DMS53 treated with DMSO at 0.1 percent for 48 hours (cell line): Measurements from ENCODE around the gene OR4C46.
"Not testable (repeated sequence)": the region's sequence is repeated elsewhere in the genome, so short reads cannot be mapped to it uniquely, and the experiment has no call there.

Experiments
- DNase-seq: peaks from one replicate; lab custom pipeline; 2025; ENCODE audit not compliant: unreplicated experiment; lab: John Stamatoyannopoulos, UW

The OR4C46 gene

GRCh38 chr11:54603898-54604297 is at the start of gene OR4C46:
Gene OR4C46, minus strand, starts transcription at chr11:54603998. Its CDS starts 0 bp downstream, at chr11:54603998.
- DNase-seq = no peak

- peak; percentile 42 for DNase-seq
Observed at GRCh38 chr11:54645606-54646005, 41.8 kb upstream of the OR4C46 start.

- not testable (repeated sequence) for DNase-seq
Observed at GRCh38 chr11:54561439-54561838, 42.4 kb downstream of the OR4C46 start.

GRCh38 chr11:54558919-54559318 is 44.9 kb downstream of the OR4C46 start:
- DNase-seq = peak; percentile 21

- no peak for DNase-seq
Observed at GRCh38 chr11:54558407-54558806, 45.4 kb downstream of the OR4C46 start.
